H1 (cell line): ENCODE data around the gene GUCY2F. TPM values are rescaled to one million over a fixed set of nuclear protein-coding genes. Genes with fewer than 3 reads are reported as not detected.

ENCODE experiments used
- CTCF ChIA-PET: fragments of 300-600 bp; sonication (Branson Sonifier 250); formaldehyde crosslinking; loops from one replicate; lab custom pipeline; 2021; ENCODE audit not compliant: partially characterized antibody; lab: Charles Lee
- POLR2A ChIA-PET: fragments of 300-600 bp; sonication (Branson Sonifier 250); formaldehyde crosslinking; loops from one replicate; lab custom pipeline; 2021; ENCODE audit warnings: inconsistent platforms; ENCODE audit not compliant: partially characterized antibody; lab: Charles Lee
- DNase-seq, 2 experiments: peaks; one replicate each; pipeline versions ENCODE4 v3.0.0 to v3.0.0-alpha.2; 2010 to 2022; ENCODE audit warnings: low spot score in 2 of 2, low read depth in 1 of 2, mixed read lengths in 1 of 2
- FAIRE-seq: peaks from 2 replicates; lab custom pipeline; 2011; peaks lifted over from hg19 to GRCh38; lab: Jason Lieb, UNC
- H2AFZ ChIP-seq: 2 replicates; pipeline ENCODE4 v1.8.1; 2012; ENCODE audit warnings: low read length, inconsistent platforms
- H2AK5ac ChIP-seq: 2 replicates; pipeline ENCODE4 v1.6.1; 2013; ENCODE audit warnings: low read depth, low read length
- H2BK120ac ChIP-seq: replicated peaks from 2 replicates; pipeline ENCODE3; 2013; ENCODE audit warnings: low read depth, low read length, inconsistent platforms
- H2BK12ac ChIP-seq: 2 replicates; pipeline ENCODE4 v1.6.1; 2013; ENCODE audit warnings: low read depth, low read length
- H2BK15ac ChIP-seq: 2 replicates; pipeline ENCODE4 v1.6.1; 2013; ENCODE audit warnings: low read length
- H2BK20ac ChIP-seq: 2 replicates; pipeline ENCODE4 v1.6.1; 2013; ENCODE audit warnings: low read length
- H2BK5ac ChIP-seq: 2 replicates; pipeline ENCODE4 v1.6.1; 2013; ENCODE audit warnings: low read depth, low read length
- H3K14ac ChIP-seq: 2 replicates; pipeline ENCODE4 v1.6.1; 2013; ENCODE audit warnings: inconsistent platforms; ENCODE audit not compliant: insufficient read length
- H3K18ac ChIP-seq: 2 replicates; pipeline ENCODE4 v1.6.1; 2013; ENCODE audit warnings: low read length; ENCODE audit errors: extremely low read depth
- H3K23ac ChIP-seq: 2 replicates; pipeline ENCODE4 v1.6.1; 2013; ENCODE audit warnings: inconsistent platforms; ENCODE audit not compliant: insufficient read length
- H3K23me2 ChIP-seq: 2 replicates; pipeline ENCODE4 v1.6.1; 2013; ENCODE audit warnings: low read depth, low read length
- H3K27ac ChIP-seq: 2 replicates; pipeline ENCODE4 v1.6.1; 2011; ENCODE audit warnings: low read depth, low read length, inconsistent platforms
- H3K27me3 ChIP-seq, 4 experiments: replicated peaks in 1 of 4; 1 replicate in 1 of 4; 2 replicates in 3 of 4; pipeline versions ENCODE4 v1.6.1 to v1.8.1; 2011 to 2013; ENCODE audit warnings: low read length in 3 of 4, mild to moderate bottlenecking in 3 of 4, inconsistent platforms in 2 of 4, mixed read lengths in 2 of 4, moderate library complexity in 1 of 4; ENCODE audit not compliant: control insufficient read depth in 3 of 4, insufficient read depth in 3 of 4; ENCODE audit errors: extremely low read depth in 1 of 4
- H3K36me3 ChIP-seq, 4 experiments: 2 replicates each; pipeline versions ENCODE4 v1.6.1 to v1.8.1; 2011 to 2013; ENCODE audit warnings: mild to moderate bottlenecking in 4 of 4, low read length in 3 of 4, moderate library complexity in 2 of 4, control low read depth in 1 of 4, inconsistent platforms in 1 of 4; ENCODE audit not compliant: insufficient read depth in 4 of 4, control insufficient read depth in 2 of 4
- H3K4ac ChIP-seq: replicated peaks from 2 replicates; pipeline ENCODE3; 2013; ENCODE audit warnings: low read length, low read depth, mixed read lengths, inconsistent platforms; ENCODE audit not compliant: insufficient read length
- H3K4me1 ChIP-seq, 4 experiments: replicated peaks in 1 of 4; 1 replicate in 1 of 4; 2 replicates in 3 of 4; pipeline versions ENCODE4 v1.6.1 to v1.8.1; 2011 to 2013; ENCODE audit warnings: low read length in 3 of 4, inconsistent platforms in 2 of 4, mixed read lengths in 1 of 4; ENCODE audit not compliant: insufficient read depth in 4 of 4, control insufficient read depth in 3 of 4
- H3K4me2 ChIP-seq, 2 experiments: 2 replicates each; pipeline versions ENCODE4 v1.6.1 to v1.8.1; 2011 to 2013; ENCODE audit warnings: low read depth in 2 of 2, low read length in 2 of 2, control low read depth in 1 of 2, inconsistent platforms in 1 of 2, mild to moderate bottlenecking in 1 of 2; ENCODE audit not compliant: insufficient read depth in 1 of 2
- H3K4me3 ChIP-seq, 4 experiments: fragments of 200-600, 300-600 bp in 1 of 4; sonication (generic), shearing (Covaris generic), sonication (Bioruptor Twin) in 1 of 4; 2 replicates each; pipeline versions ENCODE4 v1.5.1 to v1.8.1; 2011 to 2016; ENCODE audit warnings: low read length in 4 of 4, low read depth in 3 of 4, control low read depth in 2 of 4, inconsistent platforms in 2 of 4, mild to moderate bottlenecking in 2 of 4, mixed read lengths in 1 of 4, moderate library complexity in 1 of 4; ENCODE audit not compliant: insufficient read depth in 2 of 4; ENCODE audit errors: extremely low read depth in 1 of 4
- H3K56ac ChIP-seq: replicated peaks from 2 replicates; pipeline ENCODE3; 2013; ENCODE audit warnings: low read depth, mild to moderate bottlenecking, mixed read lengths, low read length, inconsistent platforms; ENCODE audit not compliant: insufficient read length
- H3K79me1 ChIP-seq: 2 replicates; pipeline ENCODE4 v1.6.1; 2013; ENCODE audit warnings: low read depth, low read length, control low read depth
- H3K79me2 ChIP-seq, 2 experiments: 2 replicates each; pipeline versions ENCODE4 v1.6.1 to v1.8.1; 2012 to 2013; ENCODE audit warnings: low read length in 2 of 2, mild to moderate bottlenecking in 2 of 2, inconsistent platforms in 1 of 2; ENCODE audit not compliant: insufficient read depth in 2 of 2, control insufficient read depth in 1 of 2
- H3K9ac ChIP-seq, 4 experiments: replicated peaks in 1 of 4; 1 replicate in 1 of 4; 2 replicates in 3 of 4; pipeline versions ENCODE4 v1.6.1 to v1.8.1; 2011 to 2013; ENCODE audit warnings: low read depth in 3 of 4, low read length in 3 of 4, control low read depth in 2 of 4, mild to moderate bottlenecking in 2 of 4, moderate library complexity in 2 of 4, inconsistent platforms in 1 of 4; ENCODE audit errors: extremely low read depth in 1 of 4
- H3K9me3 ChIP-seq, 2 experiments: 2 replicates each; pipeline versions ENCODE4 v1.6.1 to v1.8.1; 2012 to 2013; ENCODE audit warnings: mild to moderate bottlenecking in 2 of 2, moderate library complexity in 2 of 2, control low read depth in 1 of 2, inconsistent platforms in 1 of 2, low read depth in 1 of 2, low read length in 1 of 2, mixed read lengths in 1 of 2; ENCODE audit not compliant: insufficient read depth in 2 of 2
- H4K20me1 ChIP-seq, 2 experiments: replicated peaks in 1 of 2; 2 replicates each; pipeline versions ENCODE3 to v1.8.1; 2011 to 2013; ENCODE audit warnings: inconsistent platforms in 2 of 2, low read length in 2 of 2, mild to moderate bottlenecking in 1 of 2; ENCODE audit not compliant: insufficient read depth in 2 of 2, control insufficient read depth in 1 of 2
- H4K5ac ChIP-seq: 2 replicates; pipeline ENCODE4 v1.6.1; 2013; ENCODE audit warnings: low read length, low read depth, mixed read lengths, inconsistent platforms; ENCODE audit not compliant: insufficient read length
- H4K8ac ChIP-seq: 2 replicates; pipeline ENCODE4 v1.8.0; 2013; ENCODE audit warnings: mild to moderate bottlenecking, moderate library complexity, low read length, inconsistent platforms; ENCODE audit not compliant: insufficient read depth; ENCODE audit errors: extremely low read depth
- H4K91ac ChIP-seq: replicated peaks from 2 replicates; pipeline ENCODE3; 2013; ENCODE audit warnings: low read length, mixed read lengths, inconsistent platforms; ENCODE audit not compliant: insufficient read length
- BCL11A ChIP-seq, 2 experiments: IDR thresholded peaks; one replicate each; pipeline ENCODE4 v1.6.1; 2011; ENCODE audit warnings: low read depth in 2 of 2, low read length in 2 of 2, mild to moderate bottlenecking in 2 of 2
- BRCA1 ChIP-seq: IDR thresholded peaks from 2 replicates; pipeline ENCODE4 v1.6.1; 2012; ENCODE audit warnings: low read depth, low read length, improper control_type of control experiment
- CBX8 ChIP-seq: fragments of 300-800, 300-1000 bp; sonication (generic); IDR thresholded peaks from 2 replicates; pipeline ENCODE4 v1.7.1; 2016; ENCODE audit warnings: low read depth, low read length, borderline replicate concordance
- CEBPB ChIP-seq: IDR thresholded peaks from 2 replicates; pipeline ENCODE4 v1.6.1; 2012; ENCODE audit warnings: low read depth, low read length
- CHD2 ChIP-seq: IDR thresholded peaks from 2 replicates; pipeline ENCODE4 v1.6.1; 2012; ENCODE audit warnings: low read length, improper control_type of control experiment
- EZH2 ChIP-seq: fragments of 200-600 bp; sonication (generic); IDR thresholded peaks from 2 replicates; pipeline ENCODE4 v1.7.1; 2012; ENCODE audit warnings: low read depth, mild to moderate bottlenecking, moderate library complexity, low read length, inconsistent platforms; ENCODE audit not compliant: severe bottlenecking
- GABPA ChIP-seq: IDR thresholded peaks from 2 replicates; pipeline ENCODE4 v1.6.1; 2011; ENCODE audit warnings: mild to moderate bottlenecking, low read length, moderate library complexity, borderline replicate concordance; ENCODE audit not compliant: insufficient read depth
- HDAC6 ChIP-seq: IDR thresholded peaks from one replicate; pipeline ENCODE4 v1.7.1; 2012; ENCODE audit warnings: low read depth, mild to moderate bottlenecking, inconsistent platforms, low read length, moderate library complexity
- KDM5A ChIP-seq: fragments of 200-600 bp; IDR thresholded peaks from 2 replicates; pipeline ENCODE4 v1.7.1; 2012; ENCODE audit warnings: mild to moderate bottlenecking, low read length, inconsistent platforms, mixed read lengths
- SAP30 ChIP-seq: fragments of 300-600 bp; sonication (generic); IDR thresholded peaks from 2 replicates; pipeline ENCODE4 v1.7.1; 2012; ENCODE audit warnings: low read length, moderate library complexity, mild to moderate bottlenecking, inconsistent platforms; ENCODE audit not compliant: insufficient read depth, insufficient replicate concordance
- SIN3A ChIP-seq, 2 experiments: IDR thresholded peaks in 1 of 2; conservative IDR thresholded peaks in 1 of 2; 2 replicates each; pipeline ENCODE4 v1.6.1; 2011 to 2012; ENCODE audit warnings: low read length in 2 of 2, improper control_type of control experiment in 1 of 2, low read depth in 1 of 2, mild to moderate bottlenecking in 1 of 2
- SIX5 ChIP-seq: IDR thresholded peaks from 2 replicates; pipeline ENCODE4 v1.6.1; 2011; ENCODE audit warnings: mild to moderate bottlenecking, low read depth, low read length
- SP1 ChIP-seq: IDR thresholded peaks from 2 replicates; pipeline ENCODE4 v1.6.1; 2011; ENCODE audit warnings: low read depth, low read length
- WGBS, 2 experiments: shearing (Covaris generic) in 1 of 2; methylation state at CpG; one replicate each; pipeline versions ENCODE4 v1.1.6 to v1.1.7; 2013 to 2015; ENCODE audit warnings: low lambda C conversion rate in 2 of 2, mixed read lengths in 2 of 2, inconsistent platforms in 1 of 2, low coverage in 1 of 2, missing lambda C conversion rate in 1 of 2; ENCODE audit not compliant: insufficient replicate concordance in 2 of 2, insufficient coverage in 1 of 2, insufficient read length in 1 of 2; ENCODE audit errors: extremely low coverage in 1 of 2, missing lambda C conversion rate in 1 of 2; 5-methylcytosine and 5-hydroxymethylcytosine counted together
- polyA plus RNA-seq, 7 experiments: library from polyadenylated mRNA; depleted of rRNA in 3 of 7; stranded (reverse) in 5 of 7; unstranded in 2 of 7; fragments of >200 nt in 5 of 7; fragments of 200-250 nt in 2 of 7; gene quantifications; 1 replicate in 5 of 7; 2 replicates in 1 of 7; 4 replicates in 1 of 7; pipeline versions ENCODE4 v1.2.1 to v1.2.3, GENCODE V29; 2011 to 2013; ENCODE audit warnings: missing spikeins in 2 of 7, mixed read lengths in 2 of 7
- total RNA-seq: library from RNA; stranded (reverse); fragmentation: NEBNext Ultra II Directional; extraction: Animal tissue kit (Norgen Biotek cat#: 25700); gene quantifications from 2 replicates; pipeline ENCODE4 v1.2.1, GENCODE V29; 2021

Gene GUCY2F
- total and polyA plus RNA-seq, 2 of the 8 experiments (the other 6 are each of a cell fraction or from before 2014, with no cell fraction given) = 0.02 TPM; not detected in 1

DNA sequence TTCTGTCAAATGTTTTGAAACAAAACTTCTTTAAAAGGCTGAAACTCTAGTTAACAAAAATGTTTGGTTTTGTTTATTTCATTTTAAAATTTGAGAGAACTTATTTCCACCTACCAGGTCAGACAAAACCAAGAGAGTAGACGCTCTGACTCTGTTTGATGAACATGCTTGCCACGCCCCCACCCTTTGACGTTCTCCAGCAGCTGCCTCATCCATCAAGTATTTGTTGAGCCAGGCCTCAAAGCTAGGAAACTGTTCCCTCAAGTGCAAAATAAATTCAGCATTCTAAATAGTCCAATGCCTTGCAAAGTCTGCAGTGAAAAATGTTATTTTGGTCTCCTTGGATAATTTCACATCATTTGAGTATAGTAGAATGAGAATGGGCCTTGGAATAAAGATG is 121.6 kb downstream of the GUCY2F start:
- no peaks in the 10 kb centered on the region for H3K79me2 ChIP-seq
- no peak overlapping the region for H4K5ac ChIP-seq
- CTCF ChIA-PET = no interaction called here
- H2BK5ac ChIP-seq = no peak overlapping the region
- no peak overlapping the region for H3K14ac ChIP-seq
- WGBS, 2 experiments = 84% methylated on average over 3 of the region's 3 CpGs; no CpG with 5 or more reads in 1 of the 2 experiments
- TF ChIP-seq EZH2 = no peak
- no peak for TF ChIP-seq SP1
- no peak for TF ChIP-seq SIX5
- no peak for TF ChIP-seq CBX8
- no peak for TF ChIP-seq GABPA
- no peak for TF ChIP-seq CHD2
- TF ChIP-seq SIN3A (conservative IDR thresholded peaks at IDR 0.05 in 1 of 2, IDR thresholded peaks at IDR 0.05 in 1 of 2; ENCODE audit: low read depth in 1 of 2, low read length in 2 of 2) = no peak
- no peak for TF ChIP-seq BRCA1
- TF ChIP-seq HDAC6 = no peak
- TF ChIP-seq KDM5A = no peak
- no peak for TF ChIP-seq CEBPB
- TF ChIP-seq SAP30 = no peak
- TF ChIP-seq BCL11A (IDR thresholded peaks at IDR 0.05; ENCODE audit: low read depth in 2 of 2, low read length in 2 of 2) = no peak
- H4K20me1 ChIP-seq = no peaks in the 10 kb centered on the region
- no peaks in the 10 kb centered on the region for H3K79me1 ChIP-seq
- H2AFZ ChIP-seq = no peak overlapping the region
- no peak for DNase-seq
- no peak overlapping the region for H3K4me2 ChIP-seq
- no peak overlapping the region for H2BK120ac ChIP-seq
- no peaks in the 10 kb centered on the region for H3K9me3 ChIP-seq
- H3K56ac ChIP-seq = no peak overlapping the region
- H2AK5ac ChIP-seq = no peak overlapping the region
- no peak overlapping the region for H3K18ac ChIP-seq
- POLR2A ChIA-PET = no interaction called here
- FAIRE-seq = no peak
- no peaks in the 10 kb centered on the region for H3K27me3 ChIP-seq
- H3K23ac ChIP-seq = no peak overlapping the region
- H3K27ac ChIP-seq = no peak overlapping the region
- H3K9ac ChIP-seq = no peak overlapping the region
- H3K4me3 ChIP-seq = no peak overlapping the region
- H3K36me3 ChIP-seq = no peaks in the 10 kb centered on the region
- H3K4ac ChIP-seq = no peak overlapping the region
- H2BK12ac ChIP-seq = no peak overlapping the region
- no peak overlapping the region for H4K8ac ChIP-seq
- H2BK15ac ChIP-seq = no peak overlapping the region
- no peak overlapping the region for H2BK20ac ChIP-seq
- H4K91ac ChIP-seq = no peak overlapping the region
- no peaks in the 10 kb centered on the region for H3K23me2 ChIP-seq
- H3K4me1 ChIP-seq = no peaks in the 10 kb centered on the region
